PC-9 (cell line): ENCODE measurements around the gene LTK. TPM values are rescaled to one million over a fixed set of nuclear protein-coding genes. Genes with fewer than 3 reads are reported as not detected.

ENCODE experiments used
- BruUV-seq: library from RNA; stranded (reverse); fragments of 400-500 nt; replicated peaks from 2 replicates; lab custom pipeline; 2021; lab: Mats Ljungman, UMichigan
- CTCF ChIA-PET: fragments of 300-600 bp; sonication (Branson Sonifier 250); formaldehyde crosslinking; loops from one replicate; lab custom pipeline; 2022; ENCODE audit warnings: antibody characterized with exemption; lab: Charles Lee
- POLR2A ChIA-PET: fragments of 300-600 bp; sonication (Branson Sonifier 250); formaldehyde crosslinking; loops from one replicate; lab custom pipeline; 2022; ENCODE audit warnings: antibody characterized with exemption; ENCODE audit not compliant: unreplicated experiment; lab: Charles Lee
- DNase-seq, 2 experiments: peaks; one replicate each; pipeline versions ENCODE4 v3.0.0 to v3.0.0-alpha.2; 2015 to 2022; ENCODE audit warnings: mixed read lengths in 1 of 2
- H2AFZ ChIP-seq: fragments of 200-600 bp; sonication (generic); 2 replicates; pipeline ENCODE4 v1.8.1; 2017; ENCODE audit warnings: antibody characterized with exemption
- H3F3A ChIP-seq: fragments of 200-600 bp; sonication (generic); 2 replicates; pipeline ENCODE4 v1.8.1; 2017; ENCODE audit warnings: antibody characterized with exemption, mild to moderate bottlenecking, low read depth; ENCODE audit not compliant: insufficient read depth
- H3K27ac ChIP-seq: fragments of 200-600 bp; sonication (generic); 2 replicates; pipeline ENCODE4 v1.6.1; 2016; ENCODE audit warnings: mixed run types
- H3K27me3 ChIP-seq: fragments of 200-600 bp; sonication (generic); 2 replicates; pipeline ENCODE4 v1.6.1; 2016; ENCODE audit warnings: low read depth, mixed run types; ENCODE audit not compliant: insufficient read depth
- H3K36me3 ChIP-seq: fragments of 200-600 bp; sonication (generic); 2 replicates; pipeline ENCODE4 v1.6.1; 2016; ENCODE audit warnings: low read depth, mixed run types
- H3K4me1 ChIP-seq: fragments of 200-600 bp; sonication (generic); replicated peaks from 2 replicates; pipeline ENCODE4 v1.6.1; 2016; ENCODE audit warnings: mixed run types; ENCODE audit not compliant: insufficient read depth
- H3K4me2 ChIP-seq: fragments of 200-600 bp; sonication (generic); 2 replicates; pipeline ENCODE4 v1.6.1; 2017; ENCODE audit warnings: mixed run types
- H3K4me3 ChIP-seq: fragments of 200-600 bp; sonication (generic); 2 replicates; pipeline ENCODE4 v1.6.1; 2016; ENCODE audit warnings: mixed run types
- H3K79me2 ChIP-seq: fragments of 200-600 bp; sonication (generic); 2 replicates; pipeline ENCODE4 v1.6.1; 2017; ENCODE audit warnings: low read depth, mixed run types
- H3K9me2 ChIP-seq: fragments of 200-600 bp; sonication (generic); 2 replicates; pipeline ENCODE4 v1.8.1; 2017; ENCODE audit warnings: mild to moderate bottlenecking; ENCODE audit not compliant: insufficient read depth
- H3K9me3 ChIP-seq: fragments of 200-600 bp; sonication (generic); 2 replicates; pipeline ENCODE4 v1.8.1; 2016; ENCODE audit warnings: low read depth; ENCODE audit not compliant: insufficient read depth
- H4K20me1 ChIP-seq: fragments of 200-600 bp; sonication (generic); 2 replicates; pipeline ENCODE4 v1.8.1; 2017; ENCODE audit not compliant: insufficient read depth
- CTCF ChIP-seq: fragments of 200-600 bp; sonication (generic); conservative IDR thresholded peaks from 2 replicates; pipeline ENCODE4 v1.6.1; 2017; ENCODE audit warnings: mixed run types, antibody characterized with exemption, mild to moderate bottlenecking, moderate library complexity
- EZH2 ChIP-seq: fragments of 200-600 bp; sonication (generic); IDR thresholded peaks from 2 replicates; pipeline ENCODE4 v1.8.0; 2017; ENCODE audit warnings: antibody characterized with exemption, low read depth
- intact Hi-C: fragments of 100-400 bp; cut with micrococcal nuclease; formaldehyde crosslinking; loops from one replicate; pipeline ENCODE4 v1.10.0; 2022; ENCODE audit not compliant: unreplicated experiment
- total RNA-seq: library from RNA; stranded (reverse); gene quantifications from 2 replicates; pipeline ENCODE4 v1.2.3, GENCODE V29; 2021

The LTK gene
- total RNA-seq, 1 experiment from 2014 or later = 0.11 TPM

DNA sequence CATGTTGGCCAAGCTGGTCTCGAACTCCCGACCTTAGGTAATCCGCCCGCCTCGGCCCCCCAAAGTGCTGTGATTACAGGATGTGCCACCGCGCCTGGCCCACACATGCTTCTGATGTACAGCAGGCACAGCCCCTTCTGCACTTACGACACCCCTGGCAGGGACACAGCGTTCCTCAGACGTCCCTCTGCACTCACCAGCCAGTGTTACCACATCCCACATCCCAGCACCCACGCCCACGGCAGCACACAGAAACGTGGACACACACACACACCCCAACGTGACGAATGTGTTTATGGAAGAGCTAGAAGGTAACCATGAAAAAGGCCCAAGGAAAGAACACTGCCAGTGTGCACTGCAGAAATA, 31.0 kb upstream of the LTK start:
- Histone ChIP-seq H3K4me2 (peak overlapping the region; percentile 83), H2AFZ (peak overlapping the region; percentile 98; the same call in 1 of the 2 replicates), H3F3A (peaks cover 18% of the 10 kb centered on the region), H4K20me1 (no peaks in the 10 kb centered on the region), H3K9me3 (no peaks in the 10 kb centered on the region), H3K36me3 (no peaks in the 10 kb centered on the region), H3K4me1 (peaks cover 20% of the 10 kb centered on the region), H3K4me3 (peak overlapping the region; percentile 92), H3K27me3 (no peaks in the 10 kb centered on the region), H3K9me2 (no peaks in the 10 kb centered on the region), H3K79me2 (peaks cover 16% of the 10 kb centered on the region), H3K27ac (peak overlapping the region; percentile 77)
- intact Hi-C loops = no loop called here
- BruUV-seq = TSS peak; percentile 95
- no peak for TF ChIP-seq EZH2
- TF ChIP-seq CTCF = no peak
- DNase-seq = no peak
- CTCF ChIA-PET = interaction anchor here (0.6 kb wide), 1 partner anchor 93 kb away, joined by 3 read pairs; no protein-coding TSS in a partner anchor
- POLR2A ChIA-PET = no interaction called here

DNA sequence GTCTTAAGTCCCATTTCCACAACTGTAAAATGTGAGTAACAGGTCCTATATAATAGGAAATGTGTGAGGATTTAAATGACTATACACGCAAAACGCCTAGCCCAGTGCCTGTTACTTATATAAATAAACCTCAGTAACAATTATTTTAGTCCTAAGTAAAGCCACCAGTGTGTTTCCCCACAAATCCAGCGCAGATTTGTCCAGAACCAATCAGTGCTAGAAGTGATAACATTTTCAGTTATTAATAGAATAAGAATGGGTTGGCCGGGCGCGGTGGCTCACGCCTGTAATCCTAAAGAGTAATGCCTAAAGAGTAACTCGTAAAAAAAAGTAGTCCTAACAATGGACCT, 29.9 kb upstream of the LTK start:
- no peaks in the 10 kb centered on the region for H3K9me3 ChIP-seq
- peak overlapping the region; percentile 77 for H3K27ac ChIP-seq
- peak overlapping the region; percentile 98 for H2AFZ ChIP-seq
- H3K4me1 ChIP-seq = peaks cover 20% of the 10 kb centered on the region
- H3K79me2 ChIP-seq = peaks cover 16% of the 10 kb centered on the region
- H3K36me3 ChIP-seq = no peaks in the 10 kb centered on the region
- H3K4me3 ChIP-seq = peak overlapping the region; percentile 92
- peaks cover 18% of the 10 kb centered on the region for H3F3A ChIP-seq
- intact Hi-C loops = no loop called here
- ChIA-PET CTCF (no interaction called here), POLR2A (interaction anchor here (0.5 to 0.6 kb wide), 3 partner anchors 9 to 1031 kb away, joined by 3 to 4 read pairs (median 4); partner anchors contain the start of genes NUSAP1 and OIP5)
- DNase-seq = no peak
- no peak for TF ChIP-seq CTCF
- no peak for TF ChIP-seq EZH2
- no peaks in the 10 kb centered on the region for H4K20me1 ChIP-seq
- no peaks in the 10 kb centered on the region for H3K9me2 ChIP-seq
- no peaks in the 10 kb centered on the region for H3K27me3 ChIP-seq
- H3K4me2 ChIP-seq = peak overlapping the region; percentile 83
- no TSS peak for BruUV-seq

GRCh38 chr15:41536866-41537265, 23.2 kb upstream of the LTK start:
- no peaks in the 10 kb centered on the region for H3K9me3 ChIP-seq
- no peak overlapping the region for H3K4me3 ChIP-seq
- no peaks in the 10 kb centered on the region for H3K4me1 ChIP-seq
- H3K9me2 ChIP-seq = no peaks in the 10 kb centered on the region
- intact Hi-C loops = no loop called here
- DNase-seq = no peak
- no peak overlapping the region for H2AFZ ChIP-seq
- no peaks in the 10 kb centered on the region for H4K20me1 ChIP-seq
- H3K4me2 ChIP-seq = no peak overlapping the region
- ChIA-PET CTCF (no interaction called here), POLR2A (no interaction called here)
- H3K79me2 ChIP-seq = no peaks in the 10 kb centered on the region
- BruUV-seq = no TSS peak
- no peaks in the 10 kb centered on the region for H3K27me3 ChIP-seq
- no peak overlapping the region for H3K27ac ChIP-seq
- H3F3A ChIP-seq = no peaks in the 10 kb centered on the region
- no peaks in the 10 kb centered on the region; the same call in 1 of the 2 replicates for H3K36me3 ChIP-seq
- TF ChIP-seq EZH2 (no peak), CTCF (no peak)
